Measurements from ENCODE around the gene PTMS.

The PTMS gene

GRCh38 chr12:6816598-6816997 is 50.4 kb downstream of the PTMS start:
- TF ChIP-seq CTCF (IDR thresholded peaks at IDR 0.05; ENCODE audit: low read depth, low read length) (no peak), MAX (IDR thresholded peaks at IDR 0.05; ENCODE audit: low read depth, low read length) (no peak), POLR2A (IDR thresholded peaks at IDR 0.05; ENCODE audit: extremely low read depth, insufficient read length) (no peak), MYC (IDR thresholded peaks at IDR 0.05; ENCODE audit: low read depth, low read length) (no peak)
- no peak overlapping the region for H3K4me3 ChIP-seq (ENCODE audit: low read depth, low read length)
- no peak for DNase-seq (ENCODE audit: low read depth)

GRCh38 chr12:6817098-6817497 is 50.9 kb downstream of the PTMS start:
- DNase-seq (ENCODE audit: low read depth), result no peak
- TF ChIP-seq MYC (IDR thresholded peaks at IDR 0.05; ENCODE audit: low read depth, low read length) (no peak), MAX (IDR thresholded peaks at IDR 0.05; ENCODE audit: low read depth, low read length) (no peak), CTCF (IDR thresholded peaks at IDR 0.05; ENCODE audit: low read depth, low read length) (no peak), POLR2A (IDR thresholded peaks at IDR 0.05; ENCODE audit: extremely low read depth, insufficient read length) (no peak)
- H3K4me3 ChIP-seq (ENCODE audit: low read depth, low read length), result no peak overlapping the region

DNA sequence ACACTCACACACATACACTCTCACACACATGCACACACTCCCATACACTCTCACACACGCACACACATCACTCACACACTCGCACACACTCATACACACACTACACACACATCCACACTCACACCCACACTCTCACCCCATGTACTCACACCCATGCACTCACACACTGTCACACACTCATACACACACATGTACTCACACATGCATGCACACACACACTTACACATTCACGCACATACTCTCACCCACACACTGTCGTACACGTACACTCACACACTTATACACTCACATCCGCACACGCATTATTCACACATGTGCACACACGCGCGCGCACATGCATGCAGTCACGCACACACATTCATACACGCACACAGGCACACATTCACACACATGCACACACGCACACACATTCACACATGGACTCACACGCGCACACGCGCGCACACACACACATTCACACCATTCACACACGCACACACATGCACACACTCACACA is 51.5 kb downstream of the PTMS start:
- no peak for DNase-seq (ENCODE audit: low read depth)
- TF ChIP-seq CTCF (IDR thresholded peaks at IDR 0.05; ENCODE audit: low read depth, low read length) (no peak), MAX (IDR thresholded peaks at IDR 0.05; ENCODE audit: low read depth, low read length) (no peak), POLR2A (IDR thresholded peaks at IDR 0.05; ENCODE audit: extremely low read depth, insufficient read length) (no peak), MYC (IDR thresholded peaks at IDR 0.05; ENCODE audit: low read depth, low read length) (no peak)

DNA sequence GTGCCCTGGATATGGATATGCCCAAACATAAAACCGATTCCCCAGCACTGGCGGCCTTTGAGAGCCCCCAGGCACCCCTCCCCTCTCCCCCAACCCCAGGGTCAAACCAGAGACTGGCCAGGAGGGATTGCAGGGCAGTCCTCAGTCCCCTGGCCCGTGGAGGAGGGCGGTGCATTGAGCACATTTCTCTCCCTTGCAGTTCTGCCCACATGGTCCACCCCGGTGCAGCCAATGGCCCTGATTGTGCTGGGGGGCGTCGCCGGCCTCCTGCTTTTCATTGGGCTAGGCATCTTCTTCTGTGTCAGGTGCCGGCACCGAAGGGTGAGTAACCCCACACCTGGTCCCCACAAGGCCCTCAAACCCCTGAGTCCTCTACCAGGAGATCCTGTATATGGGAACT is 52.1 kb downstream of the PTMS start:
- DNase-seq (ENCODE audit: low read depth), result no peak
- TF ChIP-seq CTCF (IDR thresholded peaks at IDR 0.05; ENCODE audit: low read depth, low read length) (no peak), MYC (IDR thresholded peaks at IDR 0.05; ENCODE audit: low read depth, low read length) (no peak), MAX (IDR thresholded peaks at IDR 0.05; ENCODE audit: low read depth, low read length) (no peak), POLR2A (IDR thresholded peaks at IDR 0.05; ENCODE audit: extremely low read depth, insufficient read length) (no peak)
- no peak overlapping the region for H3K4me3 ChIP-seq (ENCODE audit: low read depth, low read length)

More for the DNA sequence above, 51.5 kb downstream of the PTMS start:
- no peak overlapping the region for H3K4me3 ChIP-seq (ENCODE audit: low read depth, low read length)

- no peak overlapping the region for H3K4me3 ChIP-seq (ENCODE audit: low read depth, low read length)
- TF ChIP-seq POLR2A (IDR thresholded peaks at IDR 0.05; ENCODE audit: extremely low read depth, insufficient read length), result no peak
- no peak for TF ChIP-seq CTCF (IDR thresholded peaks at IDR 0.05; ENCODE audit: low read depth, low read length)
- no peak for TF ChIP-seq MAX (IDR thresholded peaks at IDR 0.05; ENCODE audit: low read depth, low read length)
- TF ChIP-seq MYC (IDR thresholded peaks at IDR 0.05; ENCODE audit: low read depth, low read length), result no peak
- DNase-seq (ENCODE audit: low read depth), result no peak
Observed at GRCh38 chr12:6818645-6819044, 52.5 kb downstream of the PTMS start.

All from NB4 (cell line).